Measurements from ENCODE around the gene SMYD3.

- TF ChIP-seq CTCF (IDR thresholded peaks at IDR 0.05) (no peak), POLR2A (IDR thresholded peaks at IDR 0.05) (no peak), EP300 (IDR thresholded peaks at IDR 0.05) (no peak)
These were observed 629.1 kb downstream of the SMYD3 start for GRCh38 chr1:245877976-245878375.
